ENCODE data around the gene AKR1D1.

- TF ChIP-seq CTCF (CRISPR knock-in tag; IDR thresholded peaks at IDR 0.05) (peak; percentile 94), SOX6 (IDR thresholded peaks at IDR 0.05) (no peak), SOX6 (CRISPR knock-in tag; IDR thresholded peaks at IDR 0.05) (peak; percentile 74), BRCA1 (CRISPR knock-in tag; IDR thresholded peaks at IDR 0.05) (no peak)
Measured at GRCh38 chr7:138161600-138162081, 85.4 kb downstream of the AKR1D1 start.

All from HepG2 (cell line).